ENCODE measurements around the gene FLNB. TPM values are rescaled to one million over a fixed set of nuclear protein-coding genes. Genes with fewer than 3 reads are reported as not detected.

The FLNB gene
- polyA plus RNA-seq, 1 of the 3 experiments (the other 2 are of a cell fraction), result 127 TPM

DNA sequence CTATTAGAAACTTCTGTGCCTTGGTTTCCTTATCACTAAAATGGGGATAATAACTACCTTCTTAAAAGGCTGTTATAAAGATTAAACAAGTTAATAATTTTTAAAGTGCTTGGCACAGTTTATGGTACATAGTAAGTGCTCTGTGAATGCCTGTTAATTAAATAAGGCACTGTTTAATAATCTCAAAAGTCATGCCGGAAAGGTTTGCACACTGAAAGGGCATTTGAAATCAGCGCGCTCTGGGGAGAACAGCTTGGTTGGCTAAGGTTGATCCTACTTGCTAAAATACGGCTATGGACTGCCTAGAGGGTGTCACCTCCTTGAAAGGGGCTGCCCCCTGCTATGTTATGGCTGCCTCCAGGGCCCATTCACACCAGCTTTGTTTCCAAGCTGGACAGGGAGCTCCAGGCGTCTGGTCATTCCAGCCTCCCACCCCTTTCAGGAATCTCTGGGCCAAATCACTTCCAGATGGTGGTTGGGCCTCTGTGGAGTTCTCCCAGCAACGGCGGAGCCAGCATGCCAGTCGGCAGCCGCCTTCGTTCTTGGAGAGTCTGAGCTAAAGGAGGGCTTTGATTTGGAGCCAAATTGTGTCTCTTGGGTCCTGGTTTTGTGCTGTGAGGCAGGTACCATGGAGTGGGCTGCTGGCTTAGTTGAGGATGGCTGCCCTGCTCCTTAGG lies 5.9 kb downstream of the FLNB start (continued):
- no peak for TF ChIP-seq ZBTB33 (IDR thresholded peaks at IDR 0.05; ENCODE audit: borderline replicate concordance, low read depth)
- TF ChIP-seq FOXM1 (IDR thresholded peaks at IDR 0.05; ENCODE audit: low read depth), result no peak
- TF ChIP-seq RFX5 (IDR thresholded peaks at IDR 0.05; ENCODE audit: low read length), result peak; percentile 71; the same call in 1 of the 2 replicates
- peak; percentile 99 for TF ChIP-seq TCF12 (IDR thresholded peaks at IDR 0.05)
- no peak for TF ChIP-seq MEF2A (IDR thresholded peaks at IDR 0.05; ENCODE audit: borderline replicate concordance, low read depth)
- peak; percentile 82; the same call in 1 of the 2 replicates for TF ChIP-seq YY1 (IDR thresholded peaks at IDR 0.05; ENCODE audit: low read depth)
- TF ChIP-seq, protein P1, sequence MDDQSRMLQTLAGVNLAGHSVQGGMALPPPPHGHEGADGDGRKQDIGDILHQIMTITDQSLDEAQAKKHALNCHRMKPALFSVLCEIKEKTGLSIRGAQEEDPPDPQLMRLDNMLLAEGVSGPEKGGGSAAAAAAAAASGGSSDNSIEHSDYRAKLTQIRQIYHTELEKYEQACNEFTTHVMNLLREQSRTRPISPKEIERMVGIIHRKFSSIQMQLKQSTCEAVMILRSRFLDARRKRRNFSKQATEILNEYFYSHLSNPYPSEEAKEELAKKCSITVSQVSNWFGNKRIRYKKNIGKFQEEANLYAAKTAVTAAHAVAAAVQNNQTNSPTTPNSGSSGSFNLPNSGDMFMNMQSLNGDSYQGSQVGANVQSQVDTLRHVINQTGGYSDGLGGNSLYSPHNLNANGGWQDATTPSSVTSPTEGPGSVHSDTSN (IDR thresholded peaks at IDR 0.05), result peak; percentile 37; the same call in 1 of the 2 replicates
- peak; percentile 27; the same call in 1 of the 2 replicates for TF ChIP-seq SMC3 (IDR thresholded peaks at IDR 0.05; ENCODE audit: low read depth, low read length)
- peak; percentile 83 for TF ChIP-seq POLR2AphosphoS5 (IDR thresholded peaks at IDR 0.05; ENCODE audit: low read depth, low read length)
- no peak; the same call in 1 of the 2 replicates for TF ChIP-seq FOSL2 (IDR thresholded peaks at IDR 0.05; ENCODE audit: borderline replicate concordance, low read depth)
- TF ChIP-seq TAF1 (IDR thresholded peaks at IDR 0.05; ENCODE audit: borderline replicate concordance, low read depth, low read length), result no peak
- TF ChIP-seq NRF1 (IDR thresholded peaks at IDR 0.05; ENCODE audit: low read depth, low read length), result no peak
- TF ChIP-seq FOXJ3 (CRISPR knock-in tag; IDR thresholded peaks at IDR 0.05), result peak; percentile 91
- TF ChIP-seq RAD21 (IDR thresholded peaks at IDR 0.05; ENCODE audit: low read length), result peak; percentile 18
- TF ChIP-seq, protein P2, sequence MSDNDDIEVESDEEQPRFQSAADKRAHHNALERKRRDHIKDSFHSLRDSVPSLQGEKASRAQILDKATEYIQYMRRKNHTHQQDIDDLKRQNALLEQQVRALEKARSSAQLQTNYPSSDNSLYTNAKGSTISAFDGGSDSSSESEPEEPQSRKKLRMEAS (IDR thresholded peaks at IDR 0.05; ENCODE audit: low read depth), result peak; percentile 80
- TF ChIP-seq, protein P3, sequence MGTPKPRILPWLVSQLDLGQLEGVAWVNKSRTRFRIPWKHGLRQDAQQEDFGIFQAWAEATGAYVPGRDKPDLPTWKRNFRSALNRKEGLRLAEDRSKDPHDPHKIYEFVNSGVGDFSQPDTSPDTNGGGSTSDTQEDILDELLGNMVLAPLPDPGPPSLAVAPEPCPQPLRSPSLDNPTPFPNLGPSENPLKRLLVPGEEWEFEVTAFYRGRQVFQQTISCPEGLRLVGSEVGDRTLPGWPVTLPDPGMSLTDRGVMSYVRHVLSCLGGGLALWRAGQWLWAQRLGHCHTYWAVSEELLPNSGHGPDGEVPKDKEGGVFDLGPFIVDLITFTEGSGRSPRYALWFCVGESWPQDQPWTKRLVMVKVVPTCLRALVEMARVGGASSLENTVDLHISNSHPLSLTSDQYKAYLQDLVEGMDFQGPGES (IDR thresholded peaks at IDR 0.05; ENCODE audit: low read depth, low read length), result no peak
- peak; percentile 83; the same call in 1 of the 2 replicates for TF ChIP-seq TEAD4 (IDR thresholded peaks at IDR 0.05; ENCODE audit: borderline replicate concordance, insufficient read depth)
- TF ChIP-seq GATA2 (CRISPR knock-in tag; IDR thresholded peaks at IDR 0.05), result no peak; the same call in 1 of the 2 replicates

Measured in SK-N-SH (cell line).